HL-60/S4 treated with retinoic acid at 250 ng/mL for 4 days and 3 days (cell line): Measurements from ENCODE around the gene INPPL1.

Experiments
- in situ Hi-C: fragments of 300-500 bp; cut with MboI; formaldehyde crosslinking; loops from 2 replicates; pipeline ENCODE4 v1.7.0; 2022; ENCODE audit warnings: low sequenced_read_pairs

The INPPL1 gene

GRCh38 chr11:72280037-72280436 lies 55.5 kb downstream of the INPPL1 start:
- in situ Hi-C loops: loop anchor here (25.0 kb wide), 1 partner anchor 132 kb away; no protein-coding TSS in a partner anchor

- in situ Hi-C loops: loop anchor here (25.0 kb wide), 1 partner anchor 131 kb away; no protein-coding TSS in a partner anchor
Measured at GRCh38 chr11:72280726-72281315, 56.3 kb downstream of the INPPL1 start.

DNA sequence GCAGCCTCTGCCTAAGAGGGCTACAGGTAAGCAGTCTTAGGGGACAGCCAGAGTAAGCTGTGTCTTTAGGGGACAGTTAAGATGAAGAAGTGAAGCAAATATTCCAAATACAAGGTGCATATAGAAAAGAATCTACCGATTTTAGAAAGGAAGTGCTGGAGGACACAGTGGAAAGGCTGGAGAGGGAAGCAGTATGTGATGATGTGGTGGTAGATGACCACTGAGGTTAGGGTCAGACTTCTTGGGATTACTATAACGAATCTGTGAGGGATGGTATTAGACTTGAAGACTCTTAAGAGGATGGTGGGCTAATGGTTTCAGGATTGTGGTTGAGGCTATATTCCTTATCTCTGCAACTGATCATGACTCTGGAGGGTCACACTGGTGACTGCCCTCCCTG lies 59.4 kb downstream of the INPPL1 start:
- in situ Hi-C loops: loop anchor here (25.0 kb wide), 1 partner anchor 128 kb away; no protein-coding TSS in a partner anchor

GRCh38 chr11:72287293-72287692 lies 62.7 kb downstream of the INPPL1 start:
- in situ Hi-C loops: loop anchor here (25.0 kb wide), 1 partner anchor 125 kb away; no protein-coding TSS in a partner anchor
